Gastrocnemius medialis (tissue), 4 donors: ENCODE results near the gene TMEM158. TPM values are rescaled to one million over a fixed set of nuclear protein-coding genes. Genes with fewer than 3 reads are reported as not detected.

Source experiments
- ATAC-seq, 2 donors: fragments of 150-250 bp; one replicate each; pipeline ENCODE4 v1.9.1; 2016
- DNase-seq, 2 donors: peaks; one replicate each; pipeline ENCODE4 v3.0.0-alpha.2; 2019
- H3K27ac ChIP-seq, 4 donors: fragments of 200-600 bp; sonication (generic); 1 replicate in 1 of 4; 2 replicates in 3 of 4; pipeline ENCODE4 v1.5.1; 2016 to 2018; ENCODE audit warnings: mild to moderate bottlenecking in 2 of 4, moderate library complexity in 1 of 4
- H3K27me3 ChIP-seq, 3 donors: fragments of 200-600 bp; sonication (generic) in 2 of 3; 1 replicate in 1 of 3; 2 replicates in 2 of 3; pipeline versions ENCODE4 v1.5.1 to v1.6.0; 2016 to 2019; ENCODE audit warnings: mild to moderate bottlenecking in 1 of 3, moderate library complexity in 1 of 3
- H3K36me3 ChIP-seq, 2 donors: fragments of 200-600 bp; sonication (generic) in 1 of 2; one replicate each; pipeline ENCODE4 v1.5.1; 2017 to 2018
- H3K4me1 ChIP-seq, 2 donors: fragments of 200-600 bp; sonication (generic) in 1 of 2; one replicate each; pipeline ENCODE4 v1.5.1; 2016 to 2017; ENCODE audit warnings: mild to moderate bottlenecking in 2 of 2
- H3K4me3 ChIP-seq, 4 donors: fragments of 200-600 bp; sonication (generic) in 3 of 4; 1 replicate in 1 of 4; 2 replicates in 3 of 4; pipeline ENCODE4 v1.5.1; 2016 to 2019; ENCODE audit warnings: mild to moderate bottlenecking in 2 of 4
- H3K9me3 ChIP-seq, 3 donors: fragments of 200-600 bp; sonication (generic) in 2 of 3; 1 replicate in 1 of 3; 2 replicates in 2 of 3; pipeline ENCODE4 v1.5.1; 2016 to 2019
- CTCF ChIP-seq, 5 experiments: fragments of 450-650 bp in 3 of 5; fragments of 200-600 bp in 2 of 5; sonication (generic) in 2 of 5; IDR thresholded peaks in 4 of 5; conservative IDR thresholded peaks in 1 of 5; 1 replicate in 4 of 5; 2 replicates in 1 of 5; pipeline ENCODE4 v1.5.1; 2016 to 2019; ENCODE audit warnings: antibody characterized with exemption in 5 of 5, mild to moderate bottlenecking in 3 of 5, moderate library complexity in 3 of 5
- POLR2A ChIP-seq, 2 donors: fragments of 450-650 bp; IDR thresholded peaks; one replicate each; pipeline ENCODE4 v1.6.1; 2017; ENCODE audit warnings: antibody characterized with exemption in 2 of 2, mild to moderate bottlenecking in 2 of 2, moderate library complexity in 2 of 2
- in situ Hi-C, 4 donors: fragments of 200-750 bp; cut with MboI; loops; one replicate each; pipeline versions ENCODE4 v1.15.0 to v1.8.0; 2017; ENCODE audit warnings: low sequenced_read_pairs in 4 of 4
- intact Hi-C: fragments of 100-400 bp; cut with DNase I; formaldehyde crosslinking; loops from one replicate; pipeline ENCODE4 v1.15.1; 2023; ENCODE audit warnings: low total_unique reads
- total RNA-seq, 4 donors: library from RNA; depleted of rRNA; stranded (reverse); fragments of >200 nt; gene quantifications; one replicate each; pipeline versions ENCODE4 v1.1.0 to v1.2.3, GENCODE V29; 2016

Gene TMEM158
- total RNA-seq, 4 donors from 2014 or later, result 0.31 to 3.8 (median 1.1) TPM

DNA sequence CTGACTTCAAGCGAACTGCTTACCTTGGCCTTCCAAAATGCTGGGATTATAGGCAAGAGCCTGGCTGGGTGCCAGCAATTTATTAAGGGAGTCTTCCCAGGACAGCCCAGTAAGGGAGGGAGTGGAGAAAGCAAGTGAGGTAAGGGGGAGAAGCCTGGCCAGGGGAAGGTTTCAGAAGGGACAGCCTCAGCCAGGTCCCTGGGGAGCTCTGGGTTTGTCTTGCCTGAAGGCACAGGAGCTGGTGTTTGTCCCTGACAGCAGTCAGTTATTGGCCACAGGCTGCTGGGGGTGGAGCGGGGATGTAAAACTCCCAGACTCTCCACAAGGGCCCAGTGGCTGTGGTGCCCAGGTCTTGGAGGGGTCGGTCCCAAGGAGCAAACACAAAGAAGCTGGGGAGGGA lies 46.9 kb downstream of the TMEM158 start:
- ATAC-seq (peak; percentile 6 to 16), DNase-seq (peak in 1 of 2 donors; percentile 55)
- Histone ChIP-seq H3K9me3 (no peaks in the 10 kb centered on the region), H3K4me3 (no peak overlapping the region), H3K4me1 (peaks cover 36 to 40% of the 10 kb centered on the region in 2 donors), H3K36me3 (no peaks in the 10 kb centered on the region), H3K27me3 (no peaks in the 10 kb centered on the region), H3K27ac (peak overlapping the region; percentile 74 to 82 (median 78))
- in situ Hi-C loops (no loop called here), intact Hi-C loops (no loop called here)
- TF ChIP-seq POLR2A (IDR thresholded peaks at IDR 0.05) (no peak), CTCF (IDR thresholded peaks at IDR 0.05 in 4 of 5, conservative IDR thresholded peaks at IDR 0.05 in 1 of 5) (no peak)

DNA sequence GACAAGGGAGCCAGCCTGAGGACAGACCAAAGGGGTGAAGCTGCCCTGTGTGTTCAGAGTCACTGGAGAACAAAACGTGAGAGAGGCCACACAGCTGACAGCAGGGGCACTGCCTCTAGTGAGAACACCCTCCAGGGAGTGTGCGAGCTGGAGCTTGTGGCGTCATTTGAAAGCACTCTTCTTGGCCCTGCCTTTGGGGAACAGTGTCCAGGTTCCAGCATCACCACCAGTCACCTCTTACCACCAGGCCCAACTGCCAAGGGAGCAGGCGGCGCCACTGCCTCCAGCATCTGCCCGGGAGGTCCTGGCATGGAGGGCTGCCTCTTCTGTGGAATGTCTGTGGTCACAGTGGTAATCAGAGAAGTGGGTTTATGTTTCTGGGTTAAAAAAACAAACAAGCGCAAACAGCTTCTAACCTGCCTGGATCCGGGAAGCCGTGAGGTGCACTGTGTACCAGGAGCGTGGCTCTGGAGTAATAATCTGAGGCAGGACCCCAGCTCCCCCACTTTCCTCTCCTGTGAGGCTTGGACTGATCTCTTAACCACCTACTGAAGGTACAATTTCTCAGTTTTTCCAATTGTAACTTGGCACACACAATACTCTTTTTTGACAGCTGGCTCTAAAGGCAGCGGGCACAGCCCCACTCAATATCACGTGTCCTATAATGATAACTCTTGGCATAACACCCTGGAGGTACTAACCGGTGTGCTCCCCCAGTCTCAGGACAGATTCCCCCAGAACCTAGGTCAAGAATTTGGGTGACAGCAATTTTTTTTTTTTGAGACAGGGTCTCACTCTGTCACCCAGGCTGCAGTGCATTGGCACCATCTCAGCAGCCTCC lies 47.7 kb downstream of the TMEM158 start:
- Histone ChIP-seq H3K27me3 (no peaks in the 10 kb centered on the region), H3K4me3 (no peak overlapping the region), H3K9me3 (no peaks in the 10 kb centered on the region), H3K4me1 (peaks cover 36 to 38% of the 10 kb centered on the region in 2 donors), H3K36me3 (no peaks in the 10 kb centered on the region), H3K27ac (peak overlapping the region; percentile 74 to 82 (median 78))
- intact Hi-C loops, result no loop called here
- in situ Hi-C loops, result no loop called here
- TF ChIP-seq CTCF (IDR thresholded peaks at IDR 0.05 in 4 of 5, conservative IDR thresholded peaks at IDR 0.05 in 1 of 5) (no peak), POLR2A (IDR thresholded peaks at IDR 0.05) (peak in 1 of 2 donors; percentile 58)
- DNase-seq, result peak; percentile 71 to 89
- peak; percentile 68 to 76 for ATAC-seq

DNA sequence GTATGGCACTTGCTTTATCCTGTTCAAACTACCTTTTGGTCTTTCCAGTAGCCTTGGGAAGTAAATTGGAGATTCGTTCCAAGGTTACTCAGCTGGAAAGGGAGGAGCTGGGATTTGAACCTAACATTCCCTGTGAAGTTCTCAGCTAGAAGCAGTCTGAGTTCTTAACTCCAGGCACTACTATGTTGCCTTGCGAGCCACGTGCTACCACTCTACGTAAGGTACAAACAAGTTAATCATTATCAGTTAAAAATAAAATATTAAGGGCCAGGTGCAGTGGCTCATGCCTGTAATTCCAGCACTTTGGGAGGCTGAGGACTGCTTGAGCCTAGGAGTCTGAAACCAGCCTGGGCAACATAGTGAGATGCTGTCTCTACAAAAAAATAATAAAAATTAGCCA lies 49.2 kb downstream of the TMEM158 start:
- Histone ChIP-seq H3K36me3 (no peaks in the 10 kb centered on the region), H3K27ac (no peak overlapping the region), H3K4me1 (peaks cover 26 to 27% of the 10 kb centered on the region in 2 donors), H3K9me3 (no peaks in the 10 kb centered on the region), H3K4me3 (no peak overlapping the region), H3K27me3 (no peaks in the 10 kb centered on the region)
- DNase-seq, result no peak
- no peak for TF ChIP-seq POLR2A (IDR thresholded peaks at IDR 0.05)
- TF ChIP-seq CTCF (IDR thresholded peaks at IDR 0.05 in 4 of 5, conservative IDR thresholded peaks at IDR 0.05 in 1 of 5), result no peak
- in situ Hi-C loops (no loop called here), intact Hi-C loops (no loop called here)
- no peak for ATAC-seq

Other genes with a start within 250 kb of the TMEM158 start
- gene CLEC3B, start 200.0 kb downstream of the TMEM158 start, total RNA-seq, result 10 to 100 TPM; 14.5 to 23.4 (median 20.7) TPM
- gene CDCP1, start 79.9 kb downstream of the TMEM158 start, total RNA-seq, result under 1 TPM; 0.12 to 0.82 (median 0.49) TPM
- 10 to 100 TPM in 1 of 4 donors, 1 to 10 TPM in 3; 4.9 to 14.5 (median 7.7) TPM for gene LARS2, start 162.3 kb upstream of the TMEM158 start, total RNA-seq